CD14-positive monocyte (primary cell): ENCODE results near the gene KRTAP10-8. TPM values are rescaled to one million over a fixed set of nuclear protein-coding genes. Genes with fewer than 3 reads are reported as not detected.

Experiments used
- DNase-seq, 3 donors: peaks; one replicate each; pipeline ENCODE4 v3.0.0-alpha.2; 2011 to 2022
- H2AFZ ChIP-seq: 2 replicates; pipeline ENCODE4 v1.6.0; 2012; ENCODE audit warnings: mild to moderate bottlenecking, low read depth, low read length, inconsistent platforms; ENCODE audit not compliant: insufficient read depth, poor library complexity, severe bottlenecking
- H3K27ac ChIP-seq, 2 donors: 1 replicate in 1 of 2; 2 replicates in 1 of 2; pipeline ENCODE4 v1.5.1; 2012 to 2013; ENCODE audit warnings: low read length in 2 of 2, control low read depth in 1 of 2, inconsistent platforms in 1 of 2, low read depth in 1 of 2, mild to moderate bottlenecking in 1 of 2
- H3K27me3 ChIP-seq, 2 donors: one replicate each; pipeline versions ENCODE4 v1.6.0 to v1.6.1; 2011 to 2013; ENCODE audit warnings: low read length in 2 of 2; ENCODE audit not compliant: control insufficient read depth in 2 of 2, insufficient read depth in 2 of 2
- H3K36me3 ChIP-seq, 2 donors: replicated peaks in 1 of 2; 1 replicate in 1 of 2; 2 replicates in 1 of 2; pipeline versions ENCODE4 v1.5.1 to v1.6.1; 2012 to 2013; ENCODE audit warnings: low read length in 2 of 2, control low read depth in 1 of 2, inconsistent platforms in 1 of 2, mild to moderate bottlenecking in 1 of 2; ENCODE audit not compliant: insufficient read depth in 2 of 2, control insufficient read depth in 1 of 2
- H3K4me1 ChIP-seq, 2 donors: 1 replicate in 1 of 2; 2 replicates in 1 of 2; pipeline versions ENCODE4 v1.5.1 to v1.6.1; 2012 to 2013; ENCODE audit warnings: low read length in 2 of 2, control low read depth in 1 of 2, inconsistent platforms in 1 of 2, mild to moderate bottlenecking in 1 of 2, moderate library complexity in 1 of 2; ENCODE audit not compliant: insufficient read depth in 2 of 2, control insufficient read depth in 1 of 2
- H3K4me2 ChIP-seq: replicated peaks from 2 replicates; pipeline ENCODE3; 2012; ENCODE audit warnings: low read length, moderate library complexity, mild to moderate bottlenecking; ENCODE audit not compliant: poor library complexity, severe bottlenecking; ENCODE audit errors: extremely low read depth
- H3K4me3 ChIP-seq, 3 experiments: fragments of 200-600 bp in 1 of 3; sonication (generic) in 1 of 3; replicated peaks in 1 of 3; 1 replicate in 2 of 3; 2 replicates in 1 of 3; pipeline ENCODE4 v1.5.1; 2011 to 2013; ENCODE audit warnings: low read length in 3 of 3, mild to moderate bottlenecking in 3 of 3, control low read depth in 2 of 3, low read depth in 2 of 3, inconsistent platforms in 1 of 3, moderate library complexity in 1 of 3
- H3K79me2 ChIP-seq: 2 replicates; pipeline ENCODE4 v1.6.0; 2012; ENCODE audit warnings: mild to moderate bottlenecking, control low read depth, inconsistent platforms, low read length, moderate library complexity; ENCODE audit not compliant: insufficient read depth
- H3K9ac ChIP-seq: 2 replicates; pipeline ENCODE4 v1.6.0; 2017; ENCODE audit warnings: low read length, mild to moderate bottlenecking; ENCODE audit not compliant: insufficient read depth, poor library complexity, severe bottlenecking
- H3K9me3 ChIP-seq, 2 donors: replicated peaks in 1 of 2; 1 replicate in 1 of 2; 2 replicates in 1 of 2; pipeline versions ENCODE4 v1.5.1 to v1.6.1; 2012 to 2013; ENCODE audit warnings: low read length in 2 of 2, control low read depth in 1 of 2; ENCODE audit not compliant: control insufficient read depth in 1 of 2, insufficient read depth in 1 of 2
- H4K20me1 ChIP-seq: 2 replicates; pipeline ENCODE4 v1.6.0; 2012; ENCODE audit warnings: mild to moderate bottlenecking, low read length, control low read depth, moderate library complexity; ENCODE audit not compliant: insufficient read depth
- H3K27ac Mint-ChIP-seq, 7 donors: one replicate each; pipeline ENCODE4 v1.8.0; 2020; ENCODE audit warnings: mild to moderate bottlenecking in 7 of 7, mixed read lengths in 7 of 7, moderate library complexity in 6 of 7, inconsistent platforms in 2 of 7
- H3K27me3 Mint-ChIP-seq, 3 donors: one replicate each; pipeline ENCODE4 v1.8.0; 2021 to 2022; ENCODE audit warnings: low read depth in 3 of 3, mild to moderate bottlenecking in 3 of 3, mixed read lengths in 3 of 3, moderate library complexity in 3 of 3, inconsistent platforms in 1 of 3
- H3K36me3 Mint-ChIP-seq, 2 donors: one replicate each; pipeline ENCODE4 v1.8.0; 2020; ENCODE audit warnings: mixed read lengths in 2 of 2, inconsistent platforms in 1 of 2, mild to moderate bottlenecking in 1 of 2
- H3K4me1 Mint-ChIP-seq: one replicate; pipeline ENCODE4 v1.8.0; 2020; ENCODE audit warnings: mild to moderate bottlenecking, mixed read lengths
- H3K4me3 Mint-ChIP-seq, 2 donors: one replicate each; pipeline ENCODE4 v1.8.0; 2020; ENCODE audit warnings: mild to moderate bottlenecking in 2 of 2, mixed read lengths in 2 of 2, moderate library complexity in 1 of 2
- H3K9me3 Mint-ChIP-seq, 7 donors: one replicate each; pipeline ENCODE4 v1.8.0; 2020 to 2022; ENCODE audit warnings: mixed read lengths in 7 of 7, mild to moderate bottlenecking in 6 of 7, moderate library complexity in 6 of 7, inconsistent platforms in 2 of 7
- WGBS: methylation state at CpG from one replicate; pipeline ENCODE4 v1.1.5; 2013; ENCODE audit warnings: missing lambda C conversion rate; ENCODE audit not compliant: insufficient coverage; 5-methylcytosine and 5-hydroxymethylcytosine counted together
- intact Hi-C, 2 donors: fragments of 100-400 bp; cut with micrococcal nuclease; formaldehyde crosslinking; loops; one replicate each; pipeline versions ENCODE4 v1.15.0 to v1.15.1; 2023
- polyA plus RNA-seq, 3 donors: library from polyadenylated mRNA; depleted of rRNA in 1 of 3; unstranded in 2 of 3; stranded (reverse) in 1 of 3; fragments of 300-500 nt in 2 of 3; fragments of >200 nt in 1 of 3; fragmentation: Illumina TruSeq in 2 of 3; gene quantifications; 1 replicate in 2 of 3; 2 replicates in 1 of 3; pipeline ENCODE4 v1.2.3, GENCODE V29; 2012 to 2021
- TF ChIP-seq, protein P1 (sequence below): fragments of 200-600 bp; IDR thresholded peaks from one replicate; pipeline ENCODE4 v1.8.0; 2022; ENCODE audit warnings: antibody characterized with exemption, mild to moderate bottlenecking

Gene KRTAP10-8
- polyA plus RNA-seq, 3 donors = not detected

GRCh38 chr21:44603911-44604310 is 8.0 kb upstream of the KRTAP10-8 start:
- DNase-seq = no peak
- Mint-ChIP-seq H3K27me3 (peaks cover 2 to 6% (median 5%) of the 10 kb centered on the region in 3 donors), H3K4me1 (no peaks in the 10 kb centered on the region), H3K36me3 (no peaks in the 10 kb centered on the region), H3K27ac (no peak overlapping the region), H3K4me3 (no peak overlapping the region), H3K9me3 (peaks cover 4 to 17% (median 10%) of the 10 kb centered on the region in 7 donors)
- Histone ChIP-seq H3K79me2 (no peaks in the 10 kb centered on the region), H3K27ac (no peak overlapping the region), H3K9me3 (peaks cover 0 to 3% of the 10 kb centered on the region in 2 donors), H3K4me3 (no peak overlapping the region), H3K4me2 (no peak overlapping the region), H3K4me1 (no peaks in the 10 kb centered on the region), H3K36me3 (no peaks in the 10 kb centered on the region), H3K9ac (no peak overlapping the region), H3K27me3 (no peaks in the 10 kb centered on the region), H4K20me1 (no peaks in the 10 kb centered on the region), H2AFZ (no peak overlapping the region)
- TF ChIP-seq, protein P1, sequence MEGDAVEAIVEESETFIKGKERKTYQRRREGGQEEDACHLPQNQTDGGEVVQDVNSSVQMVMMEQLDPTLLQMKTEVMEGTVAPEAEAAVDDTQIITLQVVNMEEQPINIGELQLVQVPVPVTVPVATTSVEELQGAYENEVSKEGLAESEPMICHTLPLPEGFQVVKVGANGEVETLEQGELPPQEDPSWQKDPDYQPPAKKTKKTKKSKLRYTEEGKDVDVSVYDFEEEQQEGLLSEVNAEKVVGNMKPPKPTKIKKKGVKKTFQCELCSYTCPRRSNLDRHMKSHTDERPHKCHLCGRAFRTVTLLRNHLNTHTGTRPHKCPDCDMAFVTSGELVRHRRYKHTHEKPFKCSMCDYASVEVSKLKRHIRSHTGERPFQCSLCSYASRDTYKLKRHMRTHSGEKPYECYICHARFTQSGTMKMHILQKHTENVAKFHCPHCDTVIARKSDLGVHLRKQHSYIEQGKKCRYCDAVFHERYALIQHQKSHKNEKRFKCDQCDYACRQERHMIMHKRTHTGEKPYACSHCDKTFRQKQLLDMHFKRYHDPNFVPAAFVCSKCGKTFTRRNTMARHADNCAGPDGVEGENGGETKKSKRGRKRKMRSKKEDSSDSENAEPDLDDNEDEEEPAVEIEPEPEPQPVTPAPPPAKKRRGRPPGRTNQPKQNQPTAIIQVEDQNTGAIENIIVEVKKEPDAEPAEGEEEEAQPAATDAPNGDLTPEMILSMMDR = no peak
- 84% methylated on average over 5 of the region's 8 CpGs for WGBS
- intact Hi-C loops = no loop called here

- 90% methylated on average over 2 of the region's 4 CpGs for WGBS
- Mint-ChIP-seq H3K4me3 (no peak overlapping the region), H3K4me1 (no peaks in the 10 kb centered on the region), H3K27ac (no peak overlapping the region), H3K27me3 (peaks cover 0 to 6% (median 6%) of the 10 kb centered on the region in 3 donors), H3K9me3 (peaks cover 15 to 32% (median 31%) of the 10 kb centered on the region in 7 donors), H3K36me3 (no peaks in the 10 kb centered on the region)
- peaks cover 14 to 20% of the 10 kb centered on the region in 2 donors for H3K9me3 ChIP-seq
- no peak overlapping the region for H3K4me3 ChIP-seq
- H3K79me2 ChIP-seq = no peaks in the 10 kb centered on the region
- H3K36me3 ChIP-seq = no peaks in the 10 kb centered on the region
- no peak overlapping the region for H3K27ac ChIP-seq
- no peaks in the 10 kb centered on the region for H4K20me1 ChIP-seq
- no peak overlapping the region for H2AFZ ChIP-seq
- TF ChIP-seq, protein P1 = no peak
- H3K4me2 ChIP-seq = no peak overlapping the region
- no peaks in the 10 kb centered on the region for H3K4me1 ChIP-seq
- H3K9ac ChIP-seq = no peak overlapping the region
- no peak for DNase-seq
- no peaks in the 10 kb centered on the region for H3K27me3 ChIP-seq
- intact Hi-C loops = no loop called here
Measured at GRCh38 chr21:44606495-44606894, 5.4 kb upstream of the KRTAP10-8 start.
